Pons (tissue), 1 donor: Measurements from ENCODE around the gene TMEM238.
"Not testable (repeated sequence)": the region's sequence is repeated elsewhere in the genome, so short reads cannot be mapped to it uniquely, and the experiment has no call there.

Experiments
- DNase-seq: peaks from one replicate; pipeline ENCODE4 v3.0.0-alpha.2; 2016; ENCODE audit warnings: low spot score

Gene TMEM238

GRCh38 chr19:55384131-55384919, at the start of gene TMEM238:
Gene TMEM238 (minus strand): TSS chr19:55384292. CDS start chr19:55384259, 33 bp downstream.
- DNase-seq, result peak; percentile 18

- DNase-seq, result no peak
Observed at GRCh38 chr19:55433292-55433691, 49.2 kb upstream of the TMEM238 start.

GRCh38 chr19:55432241-55432959, 48.3 kb upstream of the TMEM238 start:
- no peak for DNase-seq

GRCh38 chr19:55431183-55431582, 47.1 kb upstream of the TMEM238 start:
- no peak for DNase-seq

GRCh38 chr19:55426042-55426441, 42.0 kb upstream of the TMEM238 start:
- DNase-seq, result peak; percentile 99

GRCh38 chr19:55424518-55424917, 40.4 kb upstream of the TMEM238 start:
- DNase-seq, result no peak

GRCh38 chr19:55423225-55424005, 39.3 kb upstream of the TMEM238 start:
- DNase-seq, result no peak

GRCh38 chr19:55421281-55421680, 37.2 kb upstream of the TMEM238 start:
- DNase-seq, result not testable (repeated sequence)

- no peak for DNase-seq
Observed at GRCh38 chr19:55419624-55420236, 35.6 kb upstream of the TMEM238 start.

GRCh38 chr19:55419103-55419502, 35.0 kb upstream of the TMEM238 start:
- DNase-seq, result no peak

- peak; percentile 88 for DNase-seq
Observed at GRCh38 chr19:55418185-55418584, 34.1 kb upstream of the TMEM238 start.

GRCh38 chr19:55410168-55410567, 26.1 kb upstream of the TMEM238 start:
- no peak for DNase-seq

GRCh38 chr19:55409179-55409578, 25.1 kb upstream of the TMEM238 start:
- not testable (repeated sequence) for DNase-seq

GRCh38 chr19:55408533-55408872, 24.4 kb upstream of the TMEM238 start:
- no peak for DNase-seq

- peak; percentile 98 for DNase-seq
Observed at GRCh38 chr19:55407800-55408532, 23.9 kb upstream of the TMEM238 start.

GRCh38 chr19:55407550-55407799, 23.4 kb upstream of the TMEM238 start, which contains the start of gene UBE2S:
Gene UBE2S (minus strand): TSS chr19:55407788. CDS start chr19:55407589, 199 bp downstream.
- DNase-seq, result not testable (repeated sequence)

GRCh38 chr19:55406826-55407549, 22.9 kb upstream of the TMEM238 start:
- no peak for DNase-seq

- no peak for DNase-seq
Observed at GRCh38 chr19:55406091-55406825, 22.2 kb upstream of the TMEM238 start.

- no peak for DNase-seq
Observed at GRCh38 chr19:55405638-55406037, 21.5 kb upstream of the TMEM238 start.

GRCh38 chr19:55402509-55402908, 18.4 kb upstream of the TMEM238 start:
- no peak for DNase-seq
